BLaER1 (cell line): ENCODE data around the gene CRYGD.
"Not testable (repeated sequence)": the region's sequence is repeated elsewhere in the genome, so short reads cannot be mapped to it uniquely, and the experiment has no call there.

Experiments
- H3K27ac ChIP-seq: shearing (Covaris generic); formaldehyde crosslinking; 2 replicates; pipeline ENCODE4 v1.8.1; 2022
- H3K27me3 ChIP-seq: shearing (Covaris generic); formaldehyde crosslinking; 2 replicates; pipeline ENCODE4 v1.8.1; 2022
- H3K36me3 ChIP-seq: shearing (Covaris generic); formaldehyde crosslinking; 2 replicates; pipeline ENCODE4 v1.8.1; 2022
- H3K4me1 ChIP-seq: shearing (Covaris generic); formaldehyde crosslinking; 2 replicates; pipeline ENCODE4 v1.8.1; 2022
- H3K4me2 ChIP-seq: shearing (Covaris generic); formaldehyde crosslinking; 2 replicates; pipeline ENCODE4 v1.8.1; 2022
- H3K4me3 ChIP-seq: shearing (Covaris generic); formaldehyde crosslinking; 2 replicates; pipeline ENCODE4 v1.8.1; 2022
- H3K9ac ChIP-seq: shearing (Covaris generic); formaldehyde crosslinking; 2 replicates; pipeline ENCODE4 v1.8.1; 2022
- H3K9me3 ChIP-seq: shearing (Covaris generic); formaldehyde crosslinking; 2 replicates; pipeline ENCODE4 v1.8.1; 2022
- H4K20me1 ChIP-seq: shearing (Covaris generic); formaldehyde crosslinking; 2 replicates; pipeline ENCODE4 v1.8.1; 2022
- Cebpa-rat ChIP-seq: shearing (Covaris generic); IDR thresholded peaks from 2 replicates; pipeline ENCODE4 v1.8.1; 2022

Gene CRYGD

GRCh38 chr2:208130712-208131110, 6.4 kb upstream of the CRYGD start:
- Histone ChIP-seq H3K4me3 (no peak overlapping the region), H3K9ac (no peak overlapping the region)

GRCh38 chr2:208129744-208130711, 5.7 kb upstream of the CRYGD start, which contains the start of gene CRYGC:
Gene CRYGC, minus strand, starts transcription at chr2:208129828. Its CDS starts 36 bp downstream, at chr2:208129792.
- H3K9ac ChIP-seq = no peak within 1 kb of the TSS

More at GRCh38 chr2:208130712-208131110, 6.4 kb upstream of the CRYGD start:
- Histone ChIP-seq H3K9me3 (no peaks in the 10 kb centered on the region), H3K4me1 (peaks cover 11% of the 10 kb centered on the region), H3K4me2 (no peak overlapping the region), H4K20me1 (no peaks in the 10 kb centered on the region), H3K27ac (no peak overlapping the region), H3K27me3 (no peaks in the 10 kb centered on the region), H3K36me3 (no peaks in the 10 kb centered on the region)
- no peak for TF ChIP-seq Cebpa-rat

DNA sequence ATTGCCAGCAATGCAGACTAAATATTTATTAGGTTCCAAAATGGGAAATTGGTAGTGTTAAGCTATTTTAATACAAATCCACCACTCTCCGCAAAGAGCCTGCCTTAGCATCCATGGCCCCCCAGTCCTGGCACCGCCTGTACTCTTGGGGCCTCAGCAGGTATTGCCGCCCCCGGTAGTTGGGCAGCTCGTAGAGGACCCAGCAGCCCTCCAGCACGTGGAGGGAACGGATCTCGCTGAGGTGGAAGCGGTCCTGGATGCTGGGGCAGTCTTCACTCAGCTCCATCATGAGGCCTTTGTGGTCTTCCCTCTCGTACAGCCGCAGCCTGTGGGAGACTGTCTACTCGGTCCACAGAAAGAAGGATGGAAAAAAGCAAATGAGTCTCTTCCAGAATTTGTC, 3.8 kb upstream of the CRYGD start:
- no peak overlapping the region for H3K4me2 ChIP-seq
- no peaks in the 10 kb centered on the region for H4K20me1 ChIP-seq
- no peaks in the 10 kb centered on the region for H3K36me3 ChIP-seq
- TF ChIP-seq Cebpa-rat = no peak
- no peak overlapping the region for H3K4me3 ChIP-seq
- no peak overlapping the region for H3K27ac ChIP-seq
- H3K27me3 ChIP-seq = no peaks in the 10 kb centered on the region
- no peak overlapping the region for H3K9ac ChIP-seq
- no peaks in the 10 kb centered on the region for H3K9me3 ChIP-seq
- no peaks in the 10 kb centered on the region for H3K4me1 ChIP-seq

More at GRCh38 chr2:208129744-208130711, 5.7 kb upstream of the CRYGD start, which contains the start of gene CRYGC:
- Histone ChIP-seq H4K20me1 (no peaks in the 10 kb centered on the region), H3K4me2 (no peak within 1 kb of the TSS), H3K4me1 (peaks cover 7% of the 10 kb centered on the region), H3K27me3 (no peaks in the 10 kb centered on the region), H3K36me3 (no peaks in the 10 kb centered on the region), H3K4me3 (no peak within 1 kb of the TSS), H3K9me3 (no peaks in the 10 kb centered on the region), H3K27ac (no peak within 1 kb of the TSS)
- no peak for TF ChIP-seq Cebpa-rat

GRCh38 chr2:208127090-208127489, 2.8 kb upstream of the CRYGD start:
- no peak overlapping the region for H3K4me2 ChIP-seq
- no peak overlapping the region for H3K27ac ChIP-seq
- H3K9me3 ChIP-seq = no peaks in the 10 kb centered on the region
- H3K4me1 ChIP-seq = no peaks in the 10 kb centered on the region
- no peaks in the 10 kb centered on the region for H3K36me3 ChIP-seq
- no peaks in the 10 kb centered on the region for H3K27me3 ChIP-seq
- TF ChIP-seq Cebpa-rat = no peak
- H3K4me3 ChIP-seq = no peak overlapping the region
- H4K20me1 ChIP-seq = no peaks in the 10 kb centered on the region
- H3K9ac ChIP-seq = no peak overlapping the region

DNA sequence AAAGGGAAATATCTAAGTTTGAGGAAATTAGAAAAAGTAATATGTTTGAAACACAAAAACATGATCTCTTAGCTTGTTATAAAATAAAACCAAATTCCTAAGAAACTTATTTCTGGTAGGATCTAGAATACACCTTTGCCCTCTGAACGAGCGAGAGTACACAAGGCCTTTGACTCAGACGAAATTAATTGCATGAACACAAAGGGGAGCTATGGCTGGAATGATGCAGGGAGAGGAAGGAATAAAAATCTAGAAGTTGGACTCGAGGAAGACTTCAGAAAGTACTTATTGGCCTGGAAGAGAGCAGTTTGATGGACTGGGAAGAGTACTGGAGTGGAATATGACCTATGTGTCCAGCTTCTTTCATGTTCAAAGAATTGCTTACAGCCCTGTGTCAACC, 927 bp upstream of the CRYGD start:
- Histone ChIP-seq H4K20me1 (no peaks in the 10 kb centered on the region), H3K27ac (no peak overlapping the region), H3K9me3 (no peaks in the 10 kb centered on the region), H3K4me2 (no peak overlapping the region), H3K27me3 (no peaks in the 10 kb centered on the region), H3K9ac (no peak overlapping the region), H3K4me3 (no peak overlapping the region), H3K4me1 (no peaks in the 10 kb centered on the region), H3K36me3 (no peaks in the 10 kb centered on the region)
- no peak for TF ChIP-seq Cebpa-rat

DNA sequence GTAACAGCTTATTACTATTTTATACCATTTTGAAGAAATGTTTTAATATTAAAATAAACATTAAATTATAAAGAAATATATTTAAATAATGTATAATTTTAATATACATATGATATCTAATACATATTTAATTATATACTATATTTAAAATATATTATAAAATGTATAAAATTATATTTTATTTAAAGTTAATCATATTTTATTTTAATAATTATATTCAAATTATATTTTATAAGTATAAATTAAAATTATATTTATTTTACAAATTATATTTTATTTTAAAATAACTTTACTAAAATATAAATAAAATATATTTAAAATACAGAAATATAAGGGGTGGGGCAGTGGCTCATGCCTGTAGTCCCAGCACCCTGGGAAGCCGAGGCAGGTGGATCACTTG, 2.1 kb downstream of the CRYGD start:
- Histone ChIP-seq H3K4me3 (no peak overlapping the region), H3K4me1 (no peaks in the 10 kb centered on the region), H3K27me3 (no peaks in the 10 kb centered on the region), H3K27ac (no peak overlapping the region), H3K9me3 (no peaks in the 10 kb centered on the region), H4K20me1 (no peaks in the 10 kb centered on the region), H3K36me3 (no peaks in the 10 kb centered on the region), H3K4me2 (no peak overlapping the region), H3K9ac (no peak overlapping the region)
- TF ChIP-seq Cebpa-rat = no peak

- Histone ChIP-seq H3K27ac (no peak overlapping the region), H3K4me1 (no peaks in the 10 kb centered on the region), H3K27me3 (no peaks in the 10 kb centered on the region), H4K20me1 (no peaks in the 10 kb centered on the region), H3K4me3 (no peak overlapping the region), H3K9ac (no peak overlapping the region), H3K9me3 (no peaks in the 10 kb centered on the region), H3K36me3 (no peaks in the 10 kb centered on the region), H3K4me2 (no peak overlapping the region)
- no peak for TF ChIP-seq Cebpa-rat
These were observed 5.4 kb downstream of the CRYGD start for GRCh38 chr2:208118918-208119317.

- not testable (repeated sequence) for H4K20me1 ChIP-seq, H3K4me2 ChIP-seq, H3K4me3 ChIP-seq, H3K9ac ChIP-seq, H3K27ac ChIP-seq, H3K36me3 ChIP-seq, H3K9me3 ChIP-seq, H3K4me1 ChIP-seq, H3K27me3 ChIP-seq
These were observed 6.9 kb downstream of the CRYGD start for GRCh38 chr2:208117390-208117789.

DNA sequence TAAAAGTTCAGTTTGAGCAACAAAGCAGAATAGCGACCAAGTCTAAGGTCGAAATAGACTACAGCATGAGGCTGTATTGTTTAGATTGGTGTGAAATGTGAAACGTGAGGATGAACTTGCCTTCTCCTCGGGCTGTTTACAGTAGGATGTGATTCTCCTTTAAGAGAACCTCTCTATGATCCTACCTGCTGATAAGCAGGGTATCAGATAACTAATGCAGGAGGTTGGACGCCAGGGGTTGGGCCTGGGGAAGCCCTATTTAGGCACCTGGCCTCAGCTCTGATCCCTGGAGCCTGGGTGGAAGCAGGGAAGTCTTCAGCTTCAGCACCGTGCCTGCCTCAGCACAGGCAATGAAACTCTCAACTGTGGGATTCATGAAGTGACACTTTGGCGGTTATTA, 11.4 kb downstream of the CRYGD start:
- Histone ChIP-seq H3K9me3 (no peaks in the 10 kb centered on the region), H3K27me3 (no peaks in the 10 kb centered on the region), H3K4me2 (no peak overlapping the region), H4K20me1 (no peaks in the 10 kb centered on the region), H3K9ac (no peak overlapping the region), H3K4me3 (no peak overlapping the region), H3K36me3 (no peaks in the 10 kb centered on the region), H3K27ac (no peak overlapping the region), H3K4me1 (no peaks in the 10 kb centered on the region)
- no peak for TF ChIP-seq Cebpa-rat

DNA sequence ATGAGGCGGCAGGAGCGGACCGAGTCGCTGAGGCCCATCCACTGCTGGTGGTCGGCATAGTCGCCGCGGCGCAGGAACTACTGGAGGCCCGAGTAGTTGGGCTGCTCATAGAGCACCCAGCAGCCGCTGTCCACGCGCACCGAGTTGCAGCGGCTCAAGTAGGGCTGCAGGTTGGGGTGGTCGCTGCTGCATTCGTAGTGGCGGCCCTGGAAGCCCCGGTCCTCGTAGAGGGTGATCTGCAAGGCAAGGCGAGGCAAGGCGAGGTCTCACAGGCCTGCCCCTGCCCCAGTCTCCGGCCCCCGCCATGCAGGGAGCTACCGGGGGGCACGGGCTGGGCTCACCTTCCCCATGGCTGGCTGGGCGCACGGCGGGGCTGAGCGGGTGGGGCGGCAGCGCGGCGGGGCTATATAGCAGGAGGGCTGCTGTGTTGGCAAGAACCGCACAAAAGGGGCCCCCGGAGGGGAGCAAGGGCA, 12.0 kb downstream of the CRYGD start:
- H4K20me1 ChIP-seq, H3K4me1 ChIP-seq, H3K4me2 ChIP-seq, H3K27ac ChIP-seq, H3K9me3 ChIP-seq, H3K27me3 ChIP-seq, H3K4me3 ChIP-seq, H3K36me3 ChIP-seq, H3K9ac ChIP-seq: not testable (repeated sequence)
